Thyroid gland (tissue), 4 donors: Measurements from ENCODE around the gene PPP1R3G.

Experiments used
- POLR2A ChIP-seq, 2 donors: fragments of 450-650 bp; IDR thresholded peaks; one replicate each; pipeline ENCODE4 v1.6.1; 2017; ENCODE audit warnings: antibody characterized with exemption in 2 of 2, mild to moderate bottlenecking in 2 of 2, moderate library complexity in 1 of 2
- TF ChIP-seq, protein P1 (sequence below), 6 experiments: fragments of 200-600 bp in 3 of 6; fragments of 450-650 bp in 3 of 6; sonication (generic) in 3 of 6; IDR thresholded peaks; one replicate each; pipeline ENCODE4 v1.5.1; 2016 to 2019; ENCODE audit warnings: antibody characterized with exemption in 6 of 6, mild to moderate bottlenecking in 2 of 6, inconsistent platforms in 1 of 6, moderate library complexity in 1 of 6

- TF ChIP-seq, protein P1, sequence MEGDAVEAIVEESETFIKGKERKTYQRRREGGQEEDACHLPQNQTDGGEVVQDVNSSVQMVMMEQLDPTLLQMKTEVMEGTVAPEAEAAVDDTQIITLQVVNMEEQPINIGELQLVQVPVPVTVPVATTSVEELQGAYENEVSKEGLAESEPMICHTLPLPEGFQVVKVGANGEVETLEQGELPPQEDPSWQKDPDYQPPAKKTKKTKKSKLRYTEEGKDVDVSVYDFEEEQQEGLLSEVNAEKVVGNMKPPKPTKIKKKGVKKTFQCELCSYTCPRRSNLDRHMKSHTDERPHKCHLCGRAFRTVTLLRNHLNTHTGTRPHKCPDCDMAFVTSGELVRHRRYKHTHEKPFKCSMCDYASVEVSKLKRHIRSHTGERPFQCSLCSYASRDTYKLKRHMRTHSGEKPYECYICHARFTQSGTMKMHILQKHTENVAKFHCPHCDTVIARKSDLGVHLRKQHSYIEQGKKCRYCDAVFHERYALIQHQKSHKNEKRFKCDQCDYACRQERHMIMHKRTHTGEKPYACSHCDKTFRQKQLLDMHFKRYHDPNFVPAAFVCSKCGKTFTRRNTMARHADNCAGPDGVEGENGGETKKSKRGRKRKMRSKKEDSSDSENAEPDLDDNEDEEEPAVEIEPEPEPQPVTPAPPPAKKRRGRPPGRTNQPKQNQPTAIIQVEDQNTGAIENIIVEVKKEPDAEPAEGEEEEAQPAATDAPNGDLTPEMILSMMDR (IDR thresholded peaks at IDR 0.05) = no peak
- TF ChIP-seq POLR2A (IDR thresholded peaks at IDR 0.05) = no peak
Observed at GRCh38 chr6:5122504-5123112, 37.5 kb downstream of the PPP1R3G start.
